GM19395 (cell line): ENCODE data around the gene CNTRL.

Experiments
- ATAC-seq: cut with Tn5 transposase; IDR thresholded peaks from one replicate; pipeline ENCODE4 v1.9.1; 2021; ENCODE audit warnings: mild to moderate bottlenecking, moderate library complexity; ENCODE audit not compliant: unreplicated experiment

Gene CNTRL

GRCh38 chr9:121179930-121180681, 105.4 kb downstream of the CNTRL start:
- no peak for ATAC-seq

GRCh38 chr9:121182101-121182836, 107.5 kb downstream of the CNTRL start:
- no peak for ATAC-seq

GRCh38 chr9:121182989-121183388, 108.2 kb downstream of the CNTRL start:
- ATAC-seq: no peak

GRCh38 chr9:121183666-121184423, 109.1 kb downstream of the CNTRL start:
- ATAC-seq: no peak

GRCh38 chr9:121184463-121184862, 109.7 kb downstream of the CNTRL start:
- no peak for ATAC-seq

GRCh38 chr9:121185178-121185745, 110.5 kb downstream of the CNTRL start:
- no peak for ATAC-seq

GRCh38 chr9:121185774-121186403, 111.1 kb downstream of the CNTRL start:
- ATAC-seq: no peak

- ATAC-seq: no peak
These were observed 113.0 kb downstream of the CNTRL start for GRCh38 chr9:121187636-121188305.

GRCh38 chr9:121189006-121189405, 114.3 kb downstream of the CNTRL start:
- no peak for ATAC-seq

GRCh38 chr9:121189660-121190059, 114.9 kb downstream of the CNTRL start:
- no peak for ATAC-seq

GRCh38 chr9:121191235-121191634, 116.5 kb downstream of the CNTRL start:
- ATAC-seq: no peak

GRCh38 chr9:121192518-121192917, 117.8 kb downstream of the CNTRL start:
- ATAC-seq: no peak

- no peak for ATAC-seq
These were observed 118.3 kb downstream of the CNTRL start for GRCh38 chr9:121192959-121193640.

- ATAC-seq: no peak
These were observed 120.0 kb downstream of the CNTRL start for GRCh38 chr9:121194730-121195129.

- peak; percentile 35 for ATAC-seq
These were observed 121.6 kb downstream of the CNTRL start for GRCh38 chr9:121196389-121196788.

GRCh38 chr9:121197132-121197531, 122.4 kb downstream of the CNTRL start:
- ATAC-seq: no peak

GRCh38 chr9:121198512-121199042, 123.8 kb downstream of the CNTRL start:
- ATAC-seq: no peak

- no peak for ATAC-seq
These were observed 125.2 kb downstream of the CNTRL start for GRCh38 chr9:121199921-121200320.

GRCh38 chr9:121200356-121200755, 125.6 kb downstream of the CNTRL start:
- no peak for ATAC-seq
